Fibroblast of mammary gland (primary cell): ENCODE results near the gene HAVCR1.

Experiments used
- DNase-seq: peaks from one replicate; pipeline ENCODE4 v3.0.0-alpha.2; 2010; ENCODE audit warnings: low read depth
- H3K4me3 ChIP-seq: 2 replicates; pipeline ENCODE4 v1.5.1; 2011; ENCODE audit warnings: low read depth, mild to moderate bottlenecking, low read length, moderate library complexity; ENCODE audit not compliant: control insufficient read depth
- CTCF ChIP-seq: conservative IDR thresholded peaks from 2 replicates; pipeline ENCODE4 v1.5.1; 2011; ENCODE audit warnings: low read depth, low read length, inconsistent platforms; ENCODE audit not compliant: control insufficient read depth, insufficient read depth

Gene HAVCR1

GRCh38 chr5:157059093-157059539 is at the start of gene HAVCR1:
Gene HAVCR1, minus strand, starts transcription at chr5:157059116. Its CDS starts 1,173 bp downstream, at chr5:157057943.
- no peak for DNase-seq
- no peak for TF ChIP-seq CTCF
- no peak within 1 kb of the TSS for H3K4me3 ChIP-seq

DNA sequence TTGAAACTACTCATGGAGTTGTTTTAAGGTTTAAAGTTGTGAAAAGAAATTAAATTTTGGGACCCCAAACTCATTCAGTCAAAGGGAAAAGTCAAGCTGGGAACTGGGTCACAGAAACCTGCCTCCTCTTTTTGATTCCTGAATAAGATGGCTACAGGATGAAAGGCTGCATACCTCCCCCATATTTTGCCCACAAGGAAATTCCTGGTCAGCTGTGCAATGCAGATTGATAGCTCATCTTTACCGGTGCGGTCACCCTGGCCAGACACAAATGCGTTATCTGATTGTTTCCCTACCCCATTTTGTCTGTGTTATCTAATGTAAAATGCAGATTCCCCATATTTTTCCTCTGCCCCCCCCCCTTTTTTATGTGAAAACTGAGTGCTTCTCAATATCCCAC is 48.6 kb upstream of the HAVCR1 start:
- no peak for TF ChIP-seq CTCF
- H3K4me3 ChIP-seq, result no peak overlapping the region
- DNase-seq, result no peak

GRCh38 chr5:157106630-157107461 is 47.9 kb upstream of the HAVCR1 start:
- no peak for TF ChIP-seq CTCF
- no peak overlapping the region for H3K4me3 ChIP-seq
- peak; percentile 32 for DNase-seq

DNA sequence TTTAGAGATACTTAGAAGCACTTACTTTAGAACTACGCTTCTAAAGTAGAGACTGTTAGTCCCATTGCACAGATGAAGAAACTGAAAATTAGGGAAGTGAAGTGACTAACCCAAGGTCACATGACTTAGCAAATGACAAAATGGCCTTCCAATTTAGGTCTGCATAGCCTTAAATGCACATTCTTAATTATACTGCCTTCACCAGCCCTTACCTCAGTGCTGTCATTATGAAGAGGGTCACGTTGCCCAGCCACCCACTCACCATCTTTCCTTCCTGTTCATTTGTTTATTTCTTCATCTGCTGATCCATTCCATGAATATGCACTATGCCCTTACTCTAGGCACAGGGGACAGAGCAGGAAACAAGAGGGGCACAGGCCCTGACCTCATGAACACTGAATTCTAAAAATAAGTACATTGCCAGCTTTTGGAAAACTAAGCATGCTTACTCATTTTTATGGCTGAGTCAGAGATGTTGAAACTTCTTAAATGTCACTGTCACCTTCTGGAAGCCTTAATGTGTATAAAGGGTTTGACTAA is 41.3 kb upstream of the HAVCR1 start:
- DNase-seq, result peak; percentile 88
- H3K4me3 ChIP-seq, result no peak overlapping the region
- no peak for TF ChIP-seq CTCF

DNA sequence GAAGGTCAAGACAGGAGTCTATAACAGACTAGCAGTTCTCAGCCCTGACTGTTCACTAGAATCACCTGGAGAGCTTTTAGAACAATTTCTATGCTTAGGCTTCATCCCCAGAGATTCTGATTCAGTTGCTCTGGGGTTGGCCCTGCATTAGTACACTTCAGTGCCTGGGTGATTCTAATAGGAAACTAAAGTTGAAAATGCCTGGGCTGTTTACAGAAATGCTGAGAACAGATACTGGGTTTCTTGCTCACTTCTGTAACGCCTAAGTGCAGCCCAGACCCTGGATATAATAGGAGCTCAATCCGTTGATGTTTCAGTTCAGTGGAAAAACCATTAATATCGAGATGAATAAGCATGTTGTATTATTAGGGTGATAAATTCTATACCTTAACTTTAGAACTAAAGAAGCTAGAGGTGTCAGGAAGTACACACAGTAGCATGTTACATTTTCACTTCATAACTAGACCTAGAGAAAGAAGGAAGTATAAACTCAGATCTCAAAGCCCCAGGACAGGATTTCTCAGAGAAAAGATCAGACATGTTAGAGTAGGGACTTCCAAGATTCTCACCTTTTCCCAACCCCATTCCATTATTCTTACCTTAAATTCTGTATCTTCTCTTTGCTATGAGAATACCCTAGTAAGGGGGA is 29.6 kb upstream of the HAVCR1 start:
- no peak for DNase-seq
- no peak for TF ChIP-seq CTCF

GRCh38 chr5:157086751-157087359 is 27.9 kb upstream of the HAVCR1 start:
- no peak for TF ChIP-seq CTCF
- H3K4me3 ChIP-seq, result no peak overlapping the region
- peak; percentile 52 for DNase-seq

More for the DNA sequence above, 29.6 kb upstream of the HAVCR1 start:
- H3K4me3 ChIP-seq, result no peak overlapping the region
